NCI-H2107 treated with DMSO at 0.1 percent for 48 hours (cell line): ENCODE measurements around the gene SLX9.
"Not testable (repeated sequence)": the region's sequence is repeated elsewhere in the genome, so short reads cannot be mapped to it uniquely, and the experiment has no call there.

Source experiments
- DNase-seq: peaks from one replicate; lab custom pipeline; 2025; ENCODE audit not compliant: unreplicated experiment; lab: John Stamatoyannopoulos, UW

The SLX9 gene

GRCh38 chr21:44902268-44903049 lies 37.4 kb upstream of the SLX9 start:
- DNase-seq, result no peak

- DNase-seq, result no peak
These were observed 36.7 kb upstream of the SLX9 start for GRCh38 chr21:44903050-44903685.

- DNase-seq, result no peak
These were observed 36.1 kb upstream of the SLX9 start for GRCh38 chr21:44903689-44904088.

GRCh38 chr21:44904141-44904923 lies 35.5 kb upstream of the SLX9 start:
- DNase-seq, result no peak

DNA sequence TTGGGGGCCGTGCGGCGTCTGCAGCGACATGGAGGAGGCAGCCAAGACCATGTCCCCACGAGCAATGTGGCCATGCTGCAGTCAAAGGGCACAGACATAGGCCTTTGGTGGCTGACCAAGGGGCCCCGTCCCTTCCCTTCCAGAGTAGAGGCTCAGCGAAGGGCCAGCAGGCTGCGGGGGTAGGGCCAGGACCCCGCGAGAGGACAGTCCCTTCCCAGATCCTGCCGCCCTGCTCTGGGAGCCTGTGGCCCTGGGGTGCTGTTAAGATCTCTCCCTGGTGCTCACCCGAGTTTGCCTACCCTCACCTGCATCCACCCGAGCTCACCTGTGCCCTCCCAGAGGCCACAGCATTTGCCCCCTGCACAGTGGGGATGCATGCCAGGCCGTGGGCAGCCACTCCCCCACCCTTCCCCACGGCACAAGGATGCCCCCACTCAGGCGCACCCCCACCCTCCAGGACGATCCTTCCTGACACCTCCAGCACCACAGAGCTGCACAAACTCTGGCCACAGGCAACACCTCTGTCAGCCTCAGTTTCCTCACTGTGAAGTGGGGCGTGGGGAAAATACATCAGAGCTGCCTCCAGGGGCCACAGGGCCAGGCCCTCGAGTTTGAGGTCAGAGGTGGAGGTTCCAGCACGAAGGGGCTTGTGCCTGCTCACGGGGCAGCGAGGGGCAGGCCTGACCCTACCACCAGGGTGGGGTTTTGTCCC lies 34.7 kb upstream of the SLX9 start:
- no peak for DNase-seq

DNA sequence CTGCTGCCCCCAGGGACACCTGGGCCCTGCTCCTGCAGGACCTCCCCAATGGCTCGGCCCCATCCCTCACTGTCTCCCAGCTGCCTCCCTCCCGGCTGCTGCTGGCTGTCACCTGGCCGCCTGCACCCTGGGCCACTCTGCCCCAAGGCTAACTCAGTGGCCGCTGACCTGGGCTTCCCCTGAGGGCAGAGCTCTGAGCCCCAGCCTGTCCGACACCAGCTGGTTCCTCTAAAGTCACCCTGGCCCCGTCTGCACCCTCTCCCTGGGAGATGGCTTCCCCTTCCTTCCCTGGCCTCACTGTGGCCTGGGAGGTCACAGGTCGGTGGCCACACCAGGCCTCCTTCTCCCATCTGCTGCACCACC lies 34.1 kb upstream of the SLX9 start:
- DNase-seq, result no peak

DNA sequence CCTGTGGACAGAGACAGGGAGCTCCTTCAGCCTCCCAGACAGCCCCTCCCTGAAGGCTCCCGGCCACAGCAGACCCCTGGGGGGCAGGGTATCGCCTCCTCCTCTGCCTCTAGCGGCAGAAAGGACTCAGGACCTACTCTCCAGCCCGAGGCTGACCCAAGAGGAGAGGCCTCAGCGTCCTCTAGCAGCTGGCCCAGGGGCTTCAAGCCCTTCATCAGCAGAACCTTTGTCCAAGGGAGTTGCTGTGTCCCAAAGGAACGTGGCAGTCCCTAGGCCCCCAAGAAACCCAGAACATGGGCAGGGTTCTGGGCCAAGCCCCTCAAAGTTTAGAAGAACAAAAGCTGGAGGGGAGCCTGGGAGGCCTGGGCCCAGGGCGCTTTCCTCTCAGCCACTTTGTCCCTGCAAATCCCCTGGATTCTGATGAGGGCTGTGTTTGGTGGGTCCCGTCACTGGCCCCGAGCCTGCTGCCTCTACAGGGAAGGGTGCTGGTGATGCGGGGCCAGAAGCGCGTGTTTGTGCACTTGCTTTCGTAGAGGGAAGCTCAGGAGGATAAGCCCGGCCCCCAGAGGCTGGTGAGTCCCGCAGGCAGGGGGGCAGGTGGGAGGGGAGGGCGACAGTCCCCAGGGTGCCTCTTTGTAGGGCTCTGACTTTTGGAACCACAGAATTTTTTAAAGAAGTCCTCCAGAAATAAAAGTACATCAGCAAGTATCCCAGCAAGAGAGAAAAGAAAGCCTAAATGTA lies 32.4 kb upstream of the SLX9 start:
- DNase-seq, result no peak

GRCh38 chr21:44907966-44908895 lies 31.6 kb upstream of the SLX9 start:
- no peak for DNase-seq

- no peak for DNase-seq
These were observed 30.9 kb upstream of the SLX9 start for GRCh38 chr21:44908908-44909307.

DNA sequence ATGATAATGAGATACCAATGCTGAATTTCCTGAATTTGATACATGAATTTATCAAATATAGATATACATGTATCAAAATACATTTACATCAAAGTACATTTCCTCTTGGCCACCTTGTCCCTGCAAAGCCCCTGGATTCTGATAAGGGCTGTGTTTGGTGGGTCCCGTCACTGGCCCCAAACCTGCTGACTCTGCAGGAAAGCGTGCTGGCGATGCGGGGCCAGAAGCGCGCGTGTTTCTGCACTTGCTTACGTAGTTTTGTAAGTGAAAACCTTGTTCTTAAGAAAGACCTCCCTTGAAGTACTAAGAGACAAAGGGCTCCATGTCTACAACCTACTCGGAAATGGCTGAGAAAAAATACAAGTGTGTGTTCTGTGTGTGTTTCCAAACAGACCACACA lies 30.1 kb upstream of the SLX9 start:
- DNase-seq, result no peak

- no peak for DNase-seq
These were observed 29.4 kb upstream of the SLX9 start for GRCh38 chr21:44910229-44911067.

DNA sequence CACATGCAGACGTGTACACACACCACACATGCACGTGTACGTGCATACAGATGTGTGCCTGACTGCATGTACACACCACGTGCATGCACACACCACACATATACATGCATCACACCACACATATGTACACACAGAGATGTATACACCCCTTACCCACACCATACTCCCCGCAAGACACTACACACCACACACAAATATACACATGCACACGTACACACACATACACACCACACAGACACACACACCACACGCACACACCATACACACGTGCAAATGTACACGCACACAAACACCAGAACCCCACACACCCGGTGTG lies 28.8 kb upstream of the SLX9 start:
- DNase-seq, result no peak

DNA sequence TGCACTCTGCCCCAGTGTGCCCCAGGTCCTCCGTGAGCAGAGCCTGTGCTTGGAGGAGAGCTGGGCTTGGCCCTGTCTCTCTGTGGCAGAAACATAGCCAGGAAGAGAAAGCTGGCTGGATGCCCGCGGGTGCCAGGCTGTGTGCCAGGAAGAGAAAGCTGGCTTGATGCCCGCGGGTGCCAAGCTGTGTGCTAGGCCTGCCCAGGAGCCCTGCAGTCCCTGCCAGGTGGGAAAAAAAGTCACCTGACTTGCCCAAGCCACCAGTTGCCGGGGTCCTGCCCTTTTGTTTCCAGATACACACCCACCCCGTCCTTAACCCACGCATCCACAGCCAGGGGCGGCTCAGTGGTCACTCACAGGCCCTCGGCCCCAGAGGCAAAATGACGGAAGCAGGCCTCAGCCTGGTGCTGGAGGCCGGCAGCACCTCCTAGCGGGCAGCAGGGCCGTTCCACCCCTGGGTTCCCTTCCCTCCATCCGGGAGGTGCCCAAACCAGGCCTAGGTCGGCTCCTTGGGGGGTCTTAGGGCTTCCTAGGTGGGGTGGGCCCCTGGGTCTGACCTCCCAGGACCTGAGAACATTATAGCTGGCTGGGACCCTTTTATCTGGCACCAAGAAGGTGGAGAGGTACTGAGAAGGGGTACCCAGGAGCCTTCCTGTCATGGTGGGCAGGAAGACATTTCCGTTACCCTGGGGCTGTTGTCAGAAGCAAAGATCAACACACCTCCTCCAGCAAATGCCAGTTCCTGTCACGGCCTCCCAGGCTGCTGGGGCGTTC lies 28.3 kb upstream of the SLX9 start:
- peak; percentile 27 for DNase-seq

- DNase-seq, result no peak
These were observed 27.7 kb upstream of the SLX9 start for GRCh38 chr21:44912158-44912473.

GRCh38 chr21:44912506-44913412 lies 27.1 kb upstream of the SLX9 start:
- not testable (repeated sequence) for DNase-seq

DNA sequence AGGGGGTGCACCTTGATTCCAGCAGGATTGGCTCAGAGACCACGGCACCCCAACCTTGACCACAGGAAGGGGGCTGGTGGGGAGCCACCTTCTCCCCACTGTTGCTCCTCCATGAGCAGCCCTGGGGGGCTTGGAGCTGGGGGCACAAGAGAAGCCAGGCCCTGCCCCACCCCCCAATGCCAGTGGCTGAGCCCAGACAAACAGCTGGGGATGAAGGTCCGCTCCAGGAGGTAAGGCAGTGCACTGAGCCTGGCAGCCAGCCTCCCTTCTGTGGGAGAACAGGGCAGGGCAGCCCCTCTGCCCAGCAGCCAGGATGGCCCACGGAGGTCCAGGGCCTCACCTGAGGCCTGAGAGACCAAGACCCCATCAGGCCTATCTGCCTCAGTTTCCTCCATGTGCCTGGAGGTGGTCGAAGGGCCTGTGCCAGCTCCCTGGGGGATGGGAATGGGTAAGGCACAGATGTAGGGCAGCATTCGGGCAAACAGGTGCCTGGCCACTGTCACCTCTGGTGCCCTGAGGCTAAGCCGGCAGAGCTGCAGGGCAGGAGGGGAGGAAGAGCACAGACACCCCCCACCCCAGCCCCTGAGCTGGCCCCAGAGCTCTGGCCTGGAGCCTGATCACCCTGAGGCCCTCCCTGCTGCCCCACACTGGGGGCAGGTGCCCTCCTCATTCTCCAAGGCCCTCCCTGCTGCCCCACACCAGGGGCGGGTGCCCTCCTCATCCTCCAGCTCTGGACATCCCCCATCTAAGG lies 26.2 kb upstream of the SLX9 start:
- no peak for DNase-seq
